GM19397 (cell line): Measurements from ENCODE around the gene GATA2.

ENCODE experiments used
- ATAC-seq: cut with Tn5 transposase; IDR thresholded peaks from one replicate; pipeline ENCODE4 v1.9.1; 2021; ENCODE audit warnings: mild to moderate bottlenecking, moderate library complexity; ENCODE audit not compliant: unreplicated experiment

The GATA2 gene

DNA sequence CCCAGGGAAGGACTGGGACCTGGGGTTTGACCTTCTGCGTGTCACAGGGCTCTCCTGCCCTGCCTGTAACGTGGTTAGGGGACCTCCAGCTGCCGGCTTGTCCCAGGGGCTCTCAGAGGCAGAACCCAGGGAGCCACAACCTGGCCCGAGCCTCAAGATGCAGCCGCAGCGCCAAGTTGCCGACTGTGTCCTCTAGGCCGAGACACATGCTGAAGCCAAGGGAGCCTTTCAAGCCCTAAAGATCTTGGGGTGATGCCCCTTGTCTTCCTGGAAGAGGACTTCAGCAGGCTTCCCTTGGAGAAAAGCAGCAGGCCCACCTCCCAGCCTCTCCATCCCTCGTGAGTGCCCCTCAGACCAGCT lies 33.6 kb downstream of the GATA2 start:
- ATAC-seq, result no peak

DNA sequence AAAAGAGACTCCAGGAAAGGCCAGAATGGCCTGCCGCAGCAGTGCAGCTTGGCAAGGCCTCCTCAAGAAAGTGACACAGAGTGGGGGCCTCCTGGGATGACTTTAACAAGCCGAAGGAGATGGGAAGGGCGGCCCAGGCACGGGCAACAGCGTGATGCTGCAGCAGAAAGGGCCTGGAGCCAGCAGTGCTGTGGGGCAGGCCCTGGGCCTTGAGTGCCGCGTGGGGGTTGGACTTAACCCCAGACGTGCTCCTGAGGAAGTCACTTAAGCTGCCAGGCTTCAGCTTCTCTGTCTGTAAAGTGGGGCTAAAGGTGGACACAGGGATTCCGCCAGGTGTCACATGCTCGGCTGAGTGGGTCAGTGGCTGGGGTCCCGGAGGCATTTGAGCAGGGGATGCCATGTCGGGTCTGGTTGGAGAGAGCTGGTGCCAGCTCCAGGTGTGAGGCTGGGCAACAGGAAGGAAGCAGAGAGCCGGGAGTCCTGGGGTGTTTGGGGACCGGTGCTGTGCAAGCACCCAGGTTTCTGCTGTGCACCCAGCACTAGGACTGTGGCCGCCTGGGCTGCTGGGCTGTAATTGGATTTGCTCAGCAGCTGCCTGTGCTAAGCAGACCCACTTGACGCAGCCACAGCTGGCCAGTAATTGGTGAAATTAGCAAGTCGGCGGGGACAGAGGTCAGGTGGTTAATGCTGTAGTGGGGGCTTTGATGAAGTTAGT lies 34.1 kb downstream of the GATA2 start:
- no peak for ATAC-seq

DNA sequence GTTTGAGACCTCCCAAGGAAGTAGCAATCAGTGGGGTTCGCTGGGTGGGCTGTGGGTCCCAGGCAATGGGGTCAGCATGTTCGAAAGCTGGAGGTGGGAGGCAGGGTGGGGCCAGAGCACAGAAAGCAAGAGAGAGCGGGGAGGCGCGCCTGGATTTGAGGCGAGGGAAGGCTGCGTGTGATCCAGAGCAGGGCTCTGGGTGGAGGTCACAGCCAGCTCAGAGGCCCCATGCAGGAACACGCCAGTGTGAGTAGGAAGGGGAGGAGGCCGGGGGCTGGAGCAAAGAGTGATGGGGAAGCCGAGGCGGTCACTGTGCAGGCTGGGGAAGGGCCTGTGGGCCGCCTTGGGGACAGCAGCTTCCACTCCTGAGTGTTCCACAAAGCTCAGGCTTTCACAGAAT lies 35.1 kb downstream of the GATA2 start:
- ATAC-seq, result no peak

DNA sequence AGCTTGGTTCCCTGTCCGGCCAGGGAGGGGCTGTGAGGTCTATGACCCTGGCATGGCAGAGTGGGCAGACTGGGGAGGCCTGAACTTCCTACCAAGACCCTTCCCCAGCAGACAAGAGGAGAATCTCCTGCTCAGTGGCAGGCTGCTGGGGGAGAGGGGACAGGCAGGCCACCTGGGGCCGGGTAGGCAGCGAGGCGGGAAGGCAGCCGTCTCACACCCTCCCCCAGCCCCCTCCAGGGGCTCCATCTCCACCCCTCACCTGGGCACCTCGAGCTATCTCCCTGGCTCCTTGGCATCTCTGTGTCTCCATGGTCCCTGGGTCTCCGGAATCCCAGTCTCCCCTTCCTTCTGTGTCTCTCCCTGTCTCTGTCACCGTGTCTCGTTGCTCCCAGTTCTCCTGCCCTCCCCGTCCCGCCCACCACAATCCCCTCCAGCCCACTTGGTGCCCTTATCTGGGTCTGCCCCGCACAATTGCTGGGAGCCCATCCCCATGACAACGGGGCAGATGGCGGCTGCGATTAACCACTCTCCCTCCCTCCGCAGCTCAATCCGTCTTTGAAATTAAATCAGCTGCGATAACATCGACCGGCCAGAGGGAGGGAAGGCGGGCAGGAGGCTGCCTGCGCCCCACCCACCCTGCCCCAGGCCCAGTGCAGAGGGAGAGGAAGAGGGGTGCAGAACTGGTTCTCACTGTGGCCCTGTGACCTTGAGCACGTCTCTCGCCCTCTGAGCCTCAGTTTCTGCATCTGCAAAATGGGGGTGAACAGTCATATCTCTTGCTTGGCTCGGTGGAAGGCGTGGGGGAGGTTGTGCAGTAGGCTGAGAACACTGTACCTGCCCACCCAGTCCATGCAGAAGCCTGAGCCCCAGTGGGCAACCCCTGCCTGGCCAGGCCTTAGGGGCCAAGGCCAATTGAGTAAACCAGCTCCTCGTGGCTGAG lies 36.0 kb downstream of the GATA2 start:
- ATAC-seq, result no peak

DNA sequence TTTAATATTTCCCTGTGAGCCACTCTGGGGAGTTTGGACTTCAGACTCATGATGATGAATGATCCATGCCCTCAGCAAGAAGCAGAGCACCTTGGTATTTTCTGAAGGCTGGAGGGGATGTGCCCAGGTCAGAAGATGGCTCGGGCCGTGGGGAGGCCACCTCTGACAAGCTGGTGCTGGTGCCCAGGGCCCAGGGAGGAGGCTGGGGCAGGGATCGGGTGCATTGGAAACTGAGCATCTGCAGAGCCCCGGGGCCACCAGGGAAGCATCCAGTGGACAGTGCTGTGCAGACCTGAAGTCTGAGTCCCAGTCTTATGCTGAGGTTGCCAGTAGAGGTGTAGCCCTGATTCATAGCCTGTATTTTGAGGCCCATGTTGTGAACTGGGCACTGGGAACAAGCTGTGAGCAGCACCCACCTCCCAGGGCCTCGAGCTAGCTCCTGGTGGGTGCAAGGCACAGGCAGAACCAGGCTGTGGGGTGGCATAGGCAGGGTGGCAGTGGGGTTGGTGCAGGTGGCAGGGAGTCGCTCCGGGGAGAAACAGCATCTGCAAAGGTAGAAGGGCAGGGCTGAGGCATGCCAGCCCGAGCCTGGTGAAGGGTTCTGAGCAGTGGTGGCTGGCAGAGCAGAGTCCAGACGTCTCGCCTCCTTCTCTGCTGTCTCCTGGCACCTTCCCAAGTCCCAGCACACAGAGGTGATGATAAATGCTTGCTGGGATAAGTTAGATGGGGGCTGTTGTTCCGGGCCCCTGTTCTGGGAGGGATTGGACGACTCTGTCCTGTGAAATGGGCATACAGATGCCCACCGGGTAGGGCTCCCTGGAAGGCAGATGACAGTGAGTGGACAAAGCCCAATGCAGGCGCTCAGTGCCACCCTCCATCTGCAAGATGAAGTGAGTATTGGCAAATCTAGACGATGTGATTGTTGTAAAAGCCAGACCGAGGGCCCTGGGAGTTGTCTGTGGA lies 36.9 kb downstream of the GATA2 start:
- no peak for ATAC-seq

DNA sequence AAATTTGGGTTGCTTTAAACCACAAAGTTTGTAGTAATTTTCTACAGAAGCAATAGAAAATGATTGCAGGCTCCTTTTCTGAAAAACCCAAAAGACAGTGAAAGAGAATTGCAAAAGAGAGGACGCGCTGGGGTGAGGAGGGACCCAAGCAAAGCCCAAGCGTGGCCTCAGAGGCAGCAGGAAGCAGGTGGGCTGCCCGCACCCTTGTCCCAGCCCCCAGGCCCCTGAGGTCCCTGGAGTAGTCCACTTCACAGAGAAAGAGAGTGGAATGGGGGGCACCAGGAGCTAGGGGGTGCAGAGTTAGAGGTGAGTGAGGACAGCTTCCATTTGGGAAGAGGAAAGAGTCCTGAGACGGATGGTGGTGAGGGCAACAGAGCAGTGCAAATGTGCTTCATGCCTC lies 37.9 kb downstream of the GATA2 start:
- ATAC-seq, result no peak

DNA sequence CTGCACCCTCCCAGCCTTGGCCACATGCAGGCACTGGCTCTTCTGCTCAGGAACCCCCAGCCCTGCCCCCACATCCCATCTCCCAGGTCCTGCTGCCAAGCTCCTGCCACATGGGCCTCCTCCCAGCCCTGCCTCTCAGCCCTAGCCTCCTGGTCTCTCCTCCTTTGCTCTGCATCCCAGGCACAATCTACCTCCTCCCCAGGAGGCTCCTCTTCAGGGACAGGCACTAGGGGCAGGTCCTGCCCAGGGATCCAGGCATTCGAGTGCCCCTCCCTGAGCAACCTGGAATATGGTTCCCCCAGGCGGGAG lies 38.7 kb downstream of the GATA2 start:
- ATAC-seq, result no peak

DNA sequence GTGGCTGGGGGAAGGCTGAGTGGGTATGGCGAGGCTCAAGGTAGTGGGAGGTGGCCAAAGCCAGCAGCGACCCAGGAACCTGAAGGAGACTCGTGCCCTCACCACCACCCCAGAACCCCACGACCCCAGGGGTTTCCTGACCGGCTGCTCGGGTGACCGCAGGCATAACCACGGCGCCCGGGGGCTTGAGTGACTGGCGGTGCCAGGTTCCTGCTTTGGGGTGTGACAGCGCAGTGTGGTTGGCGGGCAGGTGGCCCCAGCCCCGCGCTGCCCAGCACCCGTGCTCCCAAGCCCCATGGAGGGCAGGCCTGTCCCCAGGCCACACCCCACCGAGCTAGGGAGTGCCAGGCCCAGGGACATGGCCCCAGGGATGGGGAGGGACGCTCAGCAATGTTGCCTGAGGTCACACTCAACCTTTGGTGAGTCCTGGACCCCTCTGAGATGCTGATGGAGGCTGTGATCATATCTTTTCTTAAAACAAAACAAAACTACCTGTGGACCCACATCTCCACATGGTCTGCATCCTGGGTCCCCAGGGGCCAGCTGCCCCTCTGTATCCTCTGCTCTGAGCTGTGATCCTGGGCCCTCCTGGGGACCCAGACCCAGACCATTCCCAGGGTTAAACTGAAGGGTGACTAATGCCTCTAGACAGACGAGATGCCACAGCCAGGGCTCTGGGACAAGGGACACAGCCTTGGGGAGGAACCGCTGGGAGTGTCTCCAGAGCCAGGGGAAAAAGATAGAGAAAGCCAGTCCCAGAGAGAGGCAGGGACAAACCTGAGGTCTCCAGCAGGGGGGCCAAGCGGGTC lies 39.3 kb downstream of the GATA2 start:
- ATAC-seq, result no peak

DNA sequence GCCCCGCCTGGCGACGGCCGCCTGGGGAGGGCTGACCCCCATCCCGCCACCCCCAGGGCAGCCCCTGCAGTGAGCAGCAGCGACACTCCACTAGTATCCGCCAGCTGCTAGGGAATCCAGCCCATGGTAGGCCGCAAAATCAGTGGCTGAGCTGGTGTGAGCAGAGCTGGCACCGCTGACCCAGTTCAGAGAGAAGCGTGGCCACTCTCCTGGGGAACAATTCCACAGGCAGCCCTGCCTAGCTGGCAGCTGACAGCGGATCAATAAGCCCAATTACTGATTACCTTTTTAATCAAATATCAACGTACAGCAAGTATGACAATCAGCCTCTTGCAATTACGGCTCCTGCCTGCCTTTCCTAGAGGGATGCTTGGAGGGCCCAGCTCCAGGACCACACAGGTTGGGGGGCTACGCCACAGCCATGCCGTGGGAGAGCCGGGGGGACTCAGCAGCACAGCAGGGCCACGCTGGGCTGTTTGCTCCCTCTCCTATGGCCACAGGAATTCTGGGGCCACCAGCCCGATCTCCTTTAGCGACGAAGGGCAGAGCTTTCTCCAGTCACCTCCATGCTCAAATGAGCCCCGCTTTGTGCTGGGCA lies 40.2 kb downstream of the GATA2 start:
- no peak for ATAC-seq

DNA sequence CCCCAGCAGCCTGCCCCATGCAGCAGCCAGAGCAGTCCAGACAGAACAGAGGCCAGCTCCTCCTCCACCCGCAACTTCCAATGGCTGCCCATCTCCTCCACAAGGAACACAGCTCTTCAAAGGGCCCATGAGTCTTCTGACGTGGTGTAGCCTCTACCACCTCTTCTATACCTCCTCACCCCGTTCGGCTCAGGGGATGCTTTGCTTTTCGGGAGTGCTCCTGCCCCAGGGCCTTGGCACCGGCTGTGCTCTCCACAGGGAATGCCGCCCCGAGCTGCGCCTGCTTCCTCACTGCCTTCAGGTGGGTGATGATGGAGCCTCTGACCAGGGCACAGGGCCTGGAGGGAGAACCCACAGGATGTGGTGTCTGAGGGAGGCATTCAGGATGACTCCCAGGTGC lies 40.9 kb downstream of the GATA2 start:
- no peak for ATAC-seq

DNA sequence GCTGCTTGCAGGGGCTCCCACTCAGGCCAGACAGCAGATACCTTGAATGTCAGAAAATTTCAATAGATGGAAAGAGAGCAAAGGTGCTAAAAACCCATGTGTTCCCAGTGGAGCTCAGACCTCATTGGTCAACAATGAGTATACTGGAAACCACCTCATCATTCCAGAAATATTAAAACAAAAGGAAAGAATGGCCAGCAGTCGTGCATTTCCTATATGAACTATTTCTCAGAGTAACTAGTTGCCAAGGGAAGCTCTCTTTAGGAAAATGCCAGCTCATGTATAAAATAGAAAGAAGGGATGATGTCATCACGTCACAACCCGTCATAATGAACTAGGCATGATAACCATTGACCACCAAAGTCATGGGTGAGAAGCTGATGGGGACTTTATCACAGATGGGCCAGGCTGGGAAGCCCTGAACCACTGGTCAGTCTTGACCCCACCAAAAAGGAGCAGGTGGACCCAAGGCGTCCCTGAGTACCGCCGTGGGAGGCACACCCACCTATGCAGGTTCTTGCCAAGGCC lies 43.8 kb downstream of the GATA2 start:
- ATAC-seq, result no peak

DNA sequence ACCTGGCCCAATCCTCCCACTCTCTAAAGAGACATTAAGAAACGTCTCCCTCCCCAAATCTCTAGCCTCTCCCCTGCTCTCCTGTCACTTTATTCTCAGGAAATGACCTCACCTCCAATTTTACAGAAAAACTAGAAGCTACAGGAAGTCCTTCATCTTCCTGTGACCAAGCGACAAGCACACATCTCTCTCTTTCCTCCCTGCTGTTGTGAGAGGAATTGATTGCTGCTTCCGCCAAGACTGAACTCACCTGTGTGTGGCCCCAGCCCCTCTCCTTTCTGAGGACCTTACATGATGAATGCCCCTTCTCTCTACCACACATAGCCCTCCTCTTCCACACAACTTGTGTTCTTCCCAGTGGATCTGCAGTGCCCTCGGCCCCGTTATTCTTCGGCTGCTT lies 44.5 kb downstream of the GATA2 start:
- no peak for ATAC-seq

DNA sequence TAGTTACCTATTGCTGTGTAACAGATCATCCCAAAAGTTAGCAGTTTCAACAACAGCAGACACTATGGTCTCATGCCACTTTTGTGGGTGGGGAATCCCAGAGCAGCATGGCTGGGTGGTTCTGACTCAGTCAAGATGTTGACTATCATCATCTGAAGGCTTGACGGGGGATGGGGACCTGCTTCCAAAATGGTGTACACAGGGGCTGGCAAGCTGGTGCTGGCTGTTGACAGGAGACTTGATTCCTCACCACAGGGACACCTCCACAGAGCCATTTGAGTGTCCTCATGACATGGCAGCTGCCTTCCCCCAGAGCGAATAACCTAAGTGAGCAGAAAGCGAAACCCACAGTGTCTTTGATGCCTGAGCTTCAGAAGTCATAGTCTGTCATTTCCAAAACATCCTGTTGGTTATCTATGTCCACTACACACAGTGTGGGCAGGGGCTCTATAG lies 45.4 kb downstream of the GATA2 start:
- no peak for ATAC-seq

DNA sequence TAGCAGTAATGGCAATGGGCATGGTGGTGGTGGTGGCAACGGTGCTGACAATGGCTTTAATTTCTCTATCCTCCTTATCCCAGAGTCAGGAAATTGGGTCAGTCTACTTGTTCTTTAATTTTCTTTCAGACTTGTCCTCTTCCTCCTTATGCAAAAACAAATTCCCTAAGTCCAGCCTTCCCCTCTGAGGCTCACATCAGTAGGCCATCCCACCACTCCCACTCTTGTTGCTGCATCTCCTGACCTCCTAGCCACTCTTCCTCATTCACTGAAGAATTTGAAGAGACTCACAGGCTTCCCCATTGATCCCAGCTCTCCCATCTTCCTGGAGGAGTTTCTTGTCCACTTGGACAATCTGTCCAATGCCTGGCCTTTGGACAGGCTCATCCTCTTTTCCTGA lies 46.2 kb downstream of the GATA2 start:
- ATAC-seq, result no peak

DNA sequence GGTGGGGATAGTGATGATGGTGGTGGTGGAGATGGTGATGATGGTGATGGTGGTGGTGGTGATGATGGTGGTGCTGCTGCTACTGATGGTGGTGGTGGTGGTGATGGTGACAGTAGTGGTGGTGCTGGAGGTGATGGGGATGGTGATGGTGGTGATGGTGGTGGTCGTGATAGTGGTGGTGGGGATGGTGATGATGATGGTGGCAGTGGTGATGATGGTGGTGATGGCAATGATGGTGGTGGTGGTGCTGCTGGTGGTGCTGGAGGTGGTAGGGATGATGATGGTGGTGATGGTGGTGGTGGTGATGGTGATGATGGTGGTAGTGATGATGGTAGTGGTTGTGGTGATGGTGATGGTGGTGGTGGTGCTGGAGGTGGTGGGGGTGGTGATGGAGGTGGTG lies 47.6 kb downstream of the GATA2 start:
- ATAC-seq, result no peak

DNA sequence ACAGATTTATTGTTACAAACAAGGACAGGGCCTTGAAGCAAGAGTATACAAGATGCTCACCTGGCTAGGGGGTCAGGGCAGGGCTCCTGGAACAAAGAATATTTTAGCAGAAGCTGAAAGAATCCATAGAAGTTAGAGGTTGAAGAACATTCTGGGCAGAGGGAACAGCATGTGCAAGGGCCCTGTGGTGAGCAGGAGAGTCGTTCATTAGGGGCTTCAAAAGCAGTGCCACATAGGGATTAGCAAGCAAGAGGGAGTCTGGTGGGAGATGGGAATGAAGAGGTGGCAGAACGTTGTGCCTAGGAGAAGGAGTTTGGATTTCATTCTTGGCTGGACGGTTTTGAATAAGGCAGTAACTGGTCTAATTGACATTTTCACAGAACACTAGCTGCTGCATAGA lies 49.2 kb downstream of the GATA2 start:
- no peak for ATAC-seq

DNA sequence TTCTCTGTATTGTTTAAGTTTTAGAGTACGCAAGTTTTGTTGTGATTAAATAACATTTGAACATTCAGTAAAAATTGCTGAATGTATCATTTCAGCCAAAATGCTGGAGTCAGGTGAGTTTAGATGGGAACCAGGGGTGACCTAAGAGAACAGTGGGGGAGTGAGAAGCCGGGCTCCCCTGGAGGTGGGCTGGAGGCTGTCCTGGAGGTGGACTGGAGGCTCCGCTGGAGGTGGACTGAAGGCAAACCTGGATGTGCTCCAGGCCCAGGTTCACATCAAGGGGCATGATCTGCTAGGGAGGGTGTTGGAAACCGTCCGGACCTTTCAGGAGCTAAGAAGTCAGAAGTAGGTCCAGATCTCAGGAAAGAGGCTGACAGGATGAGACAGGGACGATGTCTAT lies 50.1 kb downstream of the GATA2 start:
- ATAC-seq, result no peak

DNA sequence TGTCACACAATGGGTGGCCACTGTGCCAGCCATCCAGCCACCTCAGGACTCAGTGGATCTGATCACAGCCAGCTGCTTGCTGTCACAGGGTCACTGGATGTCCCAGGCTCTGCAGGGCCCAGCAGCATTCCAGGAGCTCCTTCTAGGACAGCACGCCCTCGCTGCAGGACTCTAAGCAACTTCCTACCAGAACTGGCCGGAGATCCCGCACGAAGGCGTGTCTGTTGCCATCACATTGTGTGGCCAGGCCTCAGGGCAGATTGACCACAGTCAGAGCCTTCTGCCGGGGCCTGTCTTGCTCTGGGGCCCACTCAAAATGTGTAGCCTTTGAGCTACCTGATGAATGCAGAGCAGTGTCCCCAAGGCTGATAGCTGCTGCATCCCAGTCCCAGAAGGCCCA lies 50.9 kb downstream of the GATA2 start:
- ATAC-seq, result no peak

DNA sequence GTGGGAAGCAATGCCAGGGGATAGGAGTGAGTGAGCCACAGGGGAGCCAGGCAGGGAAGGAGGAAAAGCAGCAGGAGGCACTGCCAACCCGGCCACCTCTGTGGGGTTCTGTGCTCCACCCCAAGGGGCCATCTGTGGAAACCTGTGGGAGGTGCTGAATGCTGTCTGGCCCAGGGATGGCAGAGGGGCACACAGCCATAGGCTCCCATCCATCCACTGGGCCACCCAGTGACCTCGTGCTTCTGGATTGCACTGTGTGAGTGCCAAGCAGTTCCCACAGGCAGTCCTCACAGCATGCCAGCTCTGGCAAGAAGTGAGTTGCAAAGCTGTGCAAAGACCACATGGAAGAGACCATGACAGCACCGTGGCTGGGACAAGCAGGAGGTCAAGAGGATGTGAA lies 53.8 kb downstream of the GATA2 start:
- ATAC-seq, result no peak
